H4 (cell line): ENCODE data around the gene CAMK2B. TPM values are rescaled to one million over a fixed set of nuclear protein-coding genes. Genes with fewer than 3 reads are reported as not detected.

Experiments used
- DNase-seq: peaks from one replicate; pipeline ENCODE4 v3.0.0-alpha.2; 2015; ENCODE audit warnings: low spot score
- total RNA-seq: library from RNA; depleted of rRNA; stranded (reverse); fragments of >200 nt; shearing (Covaris generic); gene quantifications from 2 replicates; pipeline ENCODE4 v1.2.3, GENCODE V29; 2014

CAMK2B gene
- total RNA-seq, 1 experiment from 2014 or later = 0.06 TPM

- no peak for DNase-seq
Observed at GRCh38 chr7:44231088-44231487, 94.3 kb downstream of the CAMK2B start.

GRCh38 chr7:44230286-44230685, 95.1 kb downstream of the CAMK2B start:
- DNase-seq = no peak

- no peak for DNase-seq
Observed at GRCh38 chr7:44229546-44230105, 95.8 kb downstream of the CAMK2B start.

GRCh38 chr7:44228571-44229350, 96.6 kb downstream of the CAMK2B start:
- DNase-seq = no peak

- no peak for DNase-seq
Observed at GRCh38 chr7:44227911-44228310, 97.5 kb downstream of the CAMK2B start.

- no peak for DNase-seq
Observed at GRCh38 chr7:44226396-44226753, 99.0 kb downstream of the CAMK2B start.

- DNase-seq = no peak
Observed at GRCh38 chr7:44225566-44226395, 99.6 kb downstream of the CAMK2B start.

GRCh38 chr7:44224974-44225565, 100.3 kb downstream of the CAMK2B start:
- no peak for DNase-seq

- no peak for DNase-seq
Observed at GRCh38 chr7:44224080-44224973, 101.1 kb downstream of the CAMK2B start.

GRCh38 chr7:44223362-44224079, 101.9 kb downstream of the CAMK2B start:
- DNase-seq = no peak

- DNase-seq = no peak
Observed at GRCh38 chr7:44222776-44223261, 102.6 kb downstream of the CAMK2B start.

- no peak for DNase-seq
Observed at GRCh38 chr7:44222074-44222473, 103.3 kb downstream of the CAMK2B start.

- DNase-seq = no peak
Observed at GRCh38 chr7:44221231-44221791, 104.1 kb downstream of the CAMK2B start.

- no peak for DNase-seq
Observed at GRCh38 chr7:44220358-44221112, 104.9 kb downstream of the CAMK2B start.

- no peak for DNase-seq
Observed at GRCh38 chr7:44220046-44220357, 105.4 kb downstream of the CAMK2B start.

GRCh38 chr7:44219371-44220045, 105.9 kb downstream of the CAMK2B start:
- no peak for DNase-seq

GRCh38 chr7:44218418-44219201, 106.8 kb downstream of the CAMK2B start:
- DNase-seq = no peak

GRCh38 chr7:44217852-44218402, 107.5 kb downstream of the CAMK2B start:
- no peak for DNase-seq
